ENCODE measurements around the gene DRGX.

GRCh38 chr10:49431426-49431825, 35.5 kb upstream of the DRGX start:
- TF ChIP-seq POLR2AphosphoS5 (IDR thresholded peaks at IDR 0.05), result no peak
- TF ChIP-seq POLR2A (IDR thresholded peaks at IDR 0.05), result no peak
- TF ChIP-seq, protein P1, sequence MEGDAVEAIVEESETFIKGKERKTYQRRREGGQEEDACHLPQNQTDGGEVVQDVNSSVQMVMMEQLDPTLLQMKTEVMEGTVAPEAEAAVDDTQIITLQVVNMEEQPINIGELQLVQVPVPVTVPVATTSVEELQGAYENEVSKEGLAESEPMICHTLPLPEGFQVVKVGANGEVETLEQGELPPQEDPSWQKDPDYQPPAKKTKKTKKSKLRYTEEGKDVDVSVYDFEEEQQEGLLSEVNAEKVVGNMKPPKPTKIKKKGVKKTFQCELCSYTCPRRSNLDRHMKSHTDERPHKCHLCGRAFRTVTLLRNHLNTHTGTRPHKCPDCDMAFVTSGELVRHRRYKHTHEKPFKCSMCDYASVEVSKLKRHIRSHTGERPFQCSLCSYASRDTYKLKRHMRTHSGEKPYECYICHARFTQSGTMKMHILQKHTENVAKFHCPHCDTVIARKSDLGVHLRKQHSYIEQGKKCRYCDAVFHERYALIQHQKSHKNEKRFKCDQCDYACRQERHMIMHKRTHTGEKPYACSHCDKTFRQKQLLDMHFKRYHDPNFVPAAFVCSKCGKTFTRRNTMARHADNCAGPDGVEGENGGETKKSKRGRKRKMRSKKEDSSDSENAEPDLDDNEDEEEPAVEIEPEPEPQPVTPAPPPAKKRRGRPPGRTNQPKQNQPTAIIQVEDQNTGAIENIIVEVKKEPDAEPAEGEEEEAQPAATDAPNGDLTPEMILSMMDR (IDR thresholded peaks at IDR 0.05), result no peak
